SK-N-SH (cell line): ENCODE measurements around the gene COX10. TPM values are rescaled to one million over a fixed set of nuclear protein-coding genes. Genes with fewer than 3 reads are reported as not detected.

Experiments used
- CTCF ChIA-PET: fragments of 300-600, 350-600 bp; formaldehyde crosslinking; extraction: SDS; loops from one replicate; lab custom pipeline; 2021; lab: Yijun Ruan, JAX
- POLR2A ChIA-PET: fragments of 350-600 bp; sonication (Branson Sonifier 250); formaldehyde crosslinking; extraction: SDS; loops from one replicate; lab custom pipeline; 2020; ENCODE audit warnings: antibody characterized with exemption, inconsistent platforms; lab: Yijun Ruan, JAX
- DNase-seq: peaks from one replicate; pipeline ENCODE4 v3.0.0; 2012
- H2AFZ ChIP-seq: fragments of 200-600 bp; sonication (generic); 2 replicates; pipeline ENCODE4 v1.8.1; 2016; ENCODE audit warnings: antibody characterized with exemption, mild to moderate bottlenecking, low read depth
- H3F3A ChIP-seq: fragments of 200-600 bp; sonication (generic); replicated peaks from 2 replicates; pipeline ENCODE3; 2016; ENCODE audit warnings: antibody characterized with exemption, mild to moderate bottlenecking; ENCODE audit not compliant: insufficient read depth
- H3K27ac ChIP-seq, 2 experiments: fragments of 200-500 bp in 1 of 2; fragments of 200-600 bp in 1 of 2; sonication (Bioruptor generic) in 1 of 2; sonication (generic), shearing (Covaris generic) in 1 of 2; 2 replicates each; pipeline versions ENCODE4 v1.5.1 to v1.6.1; 2014 to 2016; ENCODE audit warnings: low read depth in 2 of 2, inconsistent platforms in 1 of 2, low read length in 1 of 2, mild to moderate bottlenecking in 1 of 2, mixed read lengths in 1 of 2
- H3K27me3 ChIP-seq: fragments of 200-600 bp; sonication (generic), shearing (Covaris generic); 2 replicates; pipeline ENCODE4 v1.6.1; 2016; ENCODE audit warnings: mixed run types; ENCODE audit not compliant: insufficient read depth
- H3K36me3 ChIP-seq, 2 experiments: fragments of 200-500 bp in 1 of 2; fragments of 200-600 bp in 1 of 2; sonication (Bioruptor generic) in 1 of 2; sonication (generic) in 1 of 2; replicated peaks in 1 of 2; 2 replicates each; pipeline versions ENCODE3 to v1.5.1; 2014 to 2016; ENCODE audit warnings: low read length in 1 of 2, mild to moderate bottlenecking in 1 of 2; ENCODE audit not compliant: insufficient read depth in 2 of 2, control insufficient read depth in 1 of 2
- H3K4me1 ChIP-seq, 2 experiments: fragments of 200-500 bp in 1 of 2; fragments of 200-600 bp in 1 of 2; sonication (Bioruptor generic) in 1 of 2; sonication (generic), shearing (Covaris generic) in 1 of 2; 2 replicates each; pipeline versions ENCODE4 v1.5.1 to v1.6.1; 2014 to 2016; ENCODE audit warnings: low read depth in 1 of 2, low read length in 1 of 2, mixed run types in 1 of 2; ENCODE audit not compliant: insufficient read depth in 2 of 2, control insufficient read depth in 1 of 2
- H3K4me2 ChIP-seq: fragments of 200-600 bp; sonication (generic), shearing (Covaris generic); 2 replicates; pipeline ENCODE4 v1.6.1; 2017; ENCODE audit warnings: mixed run types
- H3K4me3 ChIP-seq, 2 experiments: fragments of 200-500 bp in 1 of 2; fragments of 200-600 bp in 1 of 2; sonication (Bioruptor generic) in 1 of 2; sonication (generic), shearing (Covaris generic) in 1 of 2; 2 replicates each; pipeline versions ENCODE4 v1.5.1 to v1.8.1; 2014 to 2016; ENCODE audit warnings: low read depth in 2 of 2, inconsistent platforms in 1 of 2, low read length in 1 of 2, mild to moderate bottlenecking in 1 of 2, mixed read lengths in 1 of 2, moderate library complexity in 1 of 2
- H3K79me2 ChIP-seq: fragments of 200-600 bp; sonication (generic); 2 replicates; pipeline ENCODE4 v1.8.1; 2017; ENCODE audit warnings: mild to moderate bottlenecking; ENCODE audit not compliant: insufficient read depth
- H3K9ac ChIP-seq: fragments of 200-600 bp; sonication (generic); 2 replicates; pipeline ENCODE4 v1.6.1; 2017; ENCODE audit warnings: mixed run types
- H3K9me2 ChIP-seq: fragments of 200-600 bp; sonication (generic); 2 replicates; pipeline ENCODE4 v1.6.1; 2017; ENCODE audit warnings: mixed run types
- H3K9me3 ChIP-seq: fragments of 200-600 bp; sonication (generic); 2 replicates; pipeline ENCODE4 v1.6.1; 2017; ENCODE audit warnings: mixed run types, mild to moderate bottlenecking, moderate library complexity
- H4K20me1 ChIP-seq: fragments of 200-600 bp; sonication (generic); 2 replicates; pipeline ENCODE4 v1.6.1; 2017; ENCODE audit warnings: mild to moderate bottlenecking, mixed run types; ENCODE audit not compliant: insufficient read depth
- CHD2 ChIP-seq: fragments of 150-350 bp; IDR thresholded peaks from 2 replicates; pipeline ENCODE4 v1.6.1; 2018; ENCODE audit warnings: low read length; ENCODE audit not compliant: partially characterized antibody
- ELF1 ChIP-seq: IDR thresholded peaks from 2 replicates; pipeline ENCODE4 v1.4.0; 2012
- EZH2phosphoT487 ChIP-seq: fragments of 200-600 bp; sonication (generic); IDR thresholded peaks from 2 replicates; pipeline ENCODE4 v1.6.1; 2017; ENCODE audit warnings: low read depth, mixed run types, mild to moderate bottlenecking, antibody characterized with exemption, moderate library complexity, borderline replicate concordance
- FOSL2 ChIP-seq: IDR thresholded peaks from 2 replicates; pipeline ENCODE4 v1.4.0; 2012; ENCODE audit warnings: low read depth, mild to moderate bottlenecking, moderate library complexity, borderline replicate concordance
- FOXM1 ChIP-seq: IDR thresholded peaks from 2 replicates; pipeline ENCODE4 v1.4.0; 2012; ENCODE audit warnings: low read depth, mild to moderate bottlenecking
- GABPA ChIP-seq: IDR thresholded peaks from 2 replicates; pipeline ENCODE4 v1.4.0; 2012; ENCODE audit warnings: low read depth, mild to moderate bottlenecking
- GATA2 ChIP-seq: sonication (generic); formaldehyde crosslinking; IDR thresholded peaks from 2 replicates; pipeline ENCODE4 v1.5.0; 2020; ENCODE audit warnings: mild to moderate bottlenecking, missing genetic modification reagents
- JUND ChIP-seq: IDR thresholded peaks from 2 replicates; pipeline ENCODE4 v1.4.0; 2012
- MEF2A ChIP-seq: IDR thresholded peaks from 2 replicates; pipeline ENCODE4 v1.4.0; 2012; ENCODE audit warnings: low read depth, borderline replicate concordance
- MXI1 ChIP-seq: IDR thresholded peaks from 2 replicates; pipeline ENCODE4 v1.6.1; 2012; ENCODE audit warnings: mild to moderate bottlenecking, low read depth, low read length, improper control_type of control experiment
- NFIC ChIP-seq: IDR thresholded peaks from 2 replicates; pipeline ENCODE4 v1.4.0; 2012; ENCODE audit warnings: borderline replicate concordance
- NRF1 ChIP-seq: IDR thresholded peaks from 2 replicates; pipeline ENCODE4 v1.6.1; 2012; ENCODE audit warnings: low read depth, mild to moderate bottlenecking, low read length
- RAD21 ChIP-seq: IDR thresholded peaks from 2 replicates; pipeline ENCODE4 v1.6.1; 2012; ENCODE audit warnings: mild to moderate bottlenecking, low read length
- RCOR1 ChIP-seq: fragments of 150-350 bp; IDR thresholded peaks from 2 replicates; pipeline ENCODE4 v1.6.1; 2017; ENCODE audit warnings: antibody characterized with exemption, low read length
- RFX5 ChIP-seq: IDR thresholded peaks from 2 replicates; pipeline ENCODE4 v1.6.1; 2012; ENCODE audit warnings: mild to moderate bottlenecking, improper control_type of control experiment, low read length
- RXRA ChIP-seq: IDR thresholded peaks from 2 replicates; pipeline ENCODE4 v1.4.0; 2012; ENCODE audit warnings: low read depth, mild to moderate bottlenecking, borderline replicate concordance
- SIN3A ChIP-seq: IDR thresholded peaks from 2 replicates; pipeline ENCODE4 v1.6.1; 2012; ENCODE audit warnings: low read depth, mild to moderate bottlenecking, low read length, moderate library complexity, borderline replicate concordance
- TCF12 ChIP-seq: IDR thresholded peaks from 2 replicates; pipeline ENCODE4 v1.4.0; 2012
- WGBS: methylation state at CpG from one replicate; pipeline ENCODE4 v1.1.6; 2017; ENCODE audit warnings: low lambda C conversion rate; 5-methylcytosine and 5-hydroxymethylcytosine counted together
- polyA plus RNA-seq, 3 experiments: library from polyadenylated mRNA; depleted of rRNA; stranded (reverse); fragments of >200 nt; gene quantifications; 2 replicates each; pipeline ENCODE4 v1.2.3, GENCODE V29; 2012
- TF ChIP-seq, protein P1 (sequence below): fragments of 150-350 bp; IDR thresholded peaks from 2 replicates; pipeline ENCODE4 v1.6.1; 2016; ENCODE audit warnings: mild to moderate bottlenecking, low read depth, low read length
- TF ChIP-seq, protein P2 (sequence below): IDR thresholded peaks from 2 replicates; pipeline ENCODE4; 2012

COX10 gene
- polyA plus RNA-seq, 1 of the 3 experiments (the other 2 are of a cell fraction) = 8.7 TPM

- Histone ChIP-seq H3K4me2 (no peak overlapping the region), H3K4me3 (no peak overlapping the region), H3K9me2 (no peaks in the 10 kb centered on the region), H4K20me1 (no peaks in the 10 kb centered on the region), H3K79me2 (peaks cover 14% of the 10 kb centered on the region), H3K9me3 (no peaks in the 10 kb centered on the region), H3K4me1 (no peaks in the 10 kb centered on the region), H2AFZ (no peak overlapping the region), H3F3A (no peaks in the 10 kb centered on the region), H3K27me3 (no peaks in the 10 kb centered on the region), H3K9ac (no peak overlapping the region), H3K36me3 (peaks cover 0 to 4% of the 10 kb centered on the region in 2 experiments), H3K27ac (no peak overlapping the region)
- ChIA-PET CTCF (no interaction called here), POLR2A (no interaction called here)
- 95% methylated on average over 4 of the region's 4 CpGs for WGBS
- no peak for TF ChIP-seq JUND
- TF ChIP-seq MXI1 = no peak
- TF ChIP-seq NRF1 = no peak
- TF ChIP-seq FOSL2 = no peak
- TF ChIP-seq GATA2 = no peak
- TF ChIP-seq RCOR1 = no peak
- no peak for TF ChIP-seq CHD2
- TF ChIP-seq TCF12 = no peak
- DNase-seq = no peak
These were observed 47.1 kb downstream of the COX10 start for GRCh38 chr17:14116263-14117024.

GRCh38 chr17:14118951-14119350, 49.6 kb downstream of the COX10 start:
- Histone ChIP-seq H3K4me1 (no peaks in the 10 kb centered on the region), H2AFZ (no peak overlapping the region)
- POLR2A ChIA-PET = no interaction called here
- TF ChIP-seq MEF2A = no peak
- no peak for TF ChIP-seq GATA2
- TF ChIP-seq ELF1 = no peak
- no peak for TF ChIP-seq EZH2phosphoT487
- no peak for TF ChIP-seq NFIC
- no peak for TF ChIP-seq RFX5
- TF ChIP-seq CHD2 = no peak
- no peak for TF ChIP-seq GABPA
- TF ChIP-seq SIN3A = no peak
- no peak for TF ChIP-seq RXRA
- no peak for TF ChIP-seq FOXM1
- no peak for TF ChIP-seq RAD21
- TF ChIP-seq, protein P1, sequence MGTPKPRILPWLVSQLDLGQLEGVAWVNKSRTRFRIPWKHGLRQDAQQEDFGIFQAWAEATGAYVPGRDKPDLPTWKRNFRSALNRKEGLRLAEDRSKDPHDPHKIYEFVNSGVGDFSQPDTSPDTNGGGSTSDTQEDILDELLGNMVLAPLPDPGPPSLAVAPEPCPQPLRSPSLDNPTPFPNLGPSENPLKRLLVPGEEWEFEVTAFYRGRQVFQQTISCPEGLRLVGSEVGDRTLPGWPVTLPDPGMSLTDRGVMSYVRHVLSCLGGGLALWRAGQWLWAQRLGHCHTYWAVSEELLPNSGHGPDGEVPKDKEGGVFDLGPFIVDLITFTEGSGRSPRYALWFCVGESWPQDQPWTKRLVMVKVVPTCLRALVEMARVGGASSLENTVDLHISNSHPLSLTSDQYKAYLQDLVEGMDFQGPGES = no peak
- TF ChIP-seq, protein P2, sequence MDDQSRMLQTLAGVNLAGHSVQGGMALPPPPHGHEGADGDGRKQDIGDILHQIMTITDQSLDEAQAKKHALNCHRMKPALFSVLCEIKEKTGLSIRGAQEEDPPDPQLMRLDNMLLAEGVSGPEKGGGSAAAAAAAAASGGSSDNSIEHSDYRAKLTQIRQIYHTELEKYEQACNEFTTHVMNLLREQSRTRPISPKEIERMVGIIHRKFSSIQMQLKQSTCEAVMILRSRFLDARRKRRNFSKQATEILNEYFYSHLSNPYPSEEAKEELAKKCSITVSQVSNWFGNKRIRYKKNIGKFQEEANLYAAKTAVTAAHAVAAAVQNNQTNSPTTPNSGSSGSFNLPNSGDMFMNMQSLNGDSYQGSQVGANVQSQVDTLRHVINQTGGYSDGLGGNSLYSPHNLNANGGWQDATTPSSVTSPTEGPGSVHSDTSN = no peak
- TF ChIP-seq, all 33 proteins: peak for 0
- peaks cover 8% of the 10 kb centered on the region; the same call in 1 of the 2 replicates for H3K79me2 ChIP-seq
- no peak overlapping the region for H3K27ac ChIP-seq
- H3K9me3 ChIP-seq = no peaks in the 10 kb centered on the region
- no peak overlapping the region for H3K4me2 ChIP-seq
- H3K36me3 ChIP-seq = peaks cover 0 to 4% of the 10 kb centered on the region in 2 experiments
- H3K9ac ChIP-seq = no peak overlapping the region
- no peaks in the 10 kb centered on the region for H3K27me3 ChIP-seq
- no peaks in the 10 kb centered on the region for H3K9me2 ChIP-seq
- H3K4me3 ChIP-seq = no peak overlapping the region
- DNase-seq = no peak
- H3F3A ChIP-seq = no peaks in the 10 kb centered on the region
- CTCF ChIA-PET = no interaction called here
- 92% methylated on average over 2 of the region's 2 CpGs for WGBS
- no peaks in the 10 kb centered on the region for H4K20me1 ChIP-seq
